Measurements from ENCODE around the gene HRK.
"Not testable (repeated sequence)": the region's sequence is repeated elsewhere in the genome, so short reads cannot be mapped to it uniquely, and the experiment has no call there.

Gene HRK

GRCh38 chr12:116818341-116818856 lies 62.8 kb downstream of the HRK start:
- DNase-seq (ENCODE audit: low spot score), result no peak

DNA sequence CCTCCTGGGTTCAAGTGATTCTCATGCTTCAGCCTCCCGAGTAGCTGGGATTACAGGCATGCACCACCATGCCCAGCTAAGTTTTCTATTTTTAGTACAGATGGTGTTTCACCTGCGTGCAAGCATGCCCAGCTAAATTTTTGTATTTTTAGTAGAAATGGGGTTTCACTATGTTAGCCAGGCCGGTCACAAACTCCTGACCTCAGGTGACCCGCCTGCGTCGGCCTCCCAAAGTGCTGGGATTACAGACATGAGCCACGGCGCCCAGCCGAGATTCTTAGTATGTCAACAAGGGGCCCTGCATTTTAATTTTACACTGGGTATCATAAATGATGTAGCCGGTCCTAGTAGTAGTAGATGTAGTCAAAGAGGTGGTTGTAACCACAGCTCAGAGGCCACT lies 66.5 kb downstream of the HRK start:
- DNase-seq (ENCODE audit: low spot score), result not testable (repeated sequence)

- peak; percentile 30 for DNase-seq (ENCODE audit: low spot score)
Measured at GRCh38 chr12:116813271-116814041, 67.8 kb downstream of the HRK start.

DNA sequence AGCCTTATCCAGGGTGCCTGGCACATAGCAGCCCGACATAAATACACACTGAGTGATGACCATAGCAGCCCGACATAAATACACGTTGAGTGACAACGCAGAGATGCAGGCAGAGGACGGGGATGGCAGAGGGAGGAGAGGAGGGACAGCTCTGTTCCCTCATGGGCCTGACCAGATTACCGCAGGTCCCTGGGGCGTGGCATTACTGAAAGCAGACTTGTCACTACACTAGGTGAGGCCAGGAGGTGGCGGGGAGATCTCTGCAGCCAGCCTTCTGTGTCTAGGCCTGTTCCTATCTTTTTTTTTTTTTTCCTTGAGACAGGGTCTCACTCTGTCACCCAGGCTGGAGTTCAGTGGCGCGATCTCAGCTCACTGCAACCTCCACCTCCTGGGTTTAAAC lies 69.0 kb downstream of the HRK start:
- no peak for DNase-seq (ENCODE audit: low spot score)

DNA sequence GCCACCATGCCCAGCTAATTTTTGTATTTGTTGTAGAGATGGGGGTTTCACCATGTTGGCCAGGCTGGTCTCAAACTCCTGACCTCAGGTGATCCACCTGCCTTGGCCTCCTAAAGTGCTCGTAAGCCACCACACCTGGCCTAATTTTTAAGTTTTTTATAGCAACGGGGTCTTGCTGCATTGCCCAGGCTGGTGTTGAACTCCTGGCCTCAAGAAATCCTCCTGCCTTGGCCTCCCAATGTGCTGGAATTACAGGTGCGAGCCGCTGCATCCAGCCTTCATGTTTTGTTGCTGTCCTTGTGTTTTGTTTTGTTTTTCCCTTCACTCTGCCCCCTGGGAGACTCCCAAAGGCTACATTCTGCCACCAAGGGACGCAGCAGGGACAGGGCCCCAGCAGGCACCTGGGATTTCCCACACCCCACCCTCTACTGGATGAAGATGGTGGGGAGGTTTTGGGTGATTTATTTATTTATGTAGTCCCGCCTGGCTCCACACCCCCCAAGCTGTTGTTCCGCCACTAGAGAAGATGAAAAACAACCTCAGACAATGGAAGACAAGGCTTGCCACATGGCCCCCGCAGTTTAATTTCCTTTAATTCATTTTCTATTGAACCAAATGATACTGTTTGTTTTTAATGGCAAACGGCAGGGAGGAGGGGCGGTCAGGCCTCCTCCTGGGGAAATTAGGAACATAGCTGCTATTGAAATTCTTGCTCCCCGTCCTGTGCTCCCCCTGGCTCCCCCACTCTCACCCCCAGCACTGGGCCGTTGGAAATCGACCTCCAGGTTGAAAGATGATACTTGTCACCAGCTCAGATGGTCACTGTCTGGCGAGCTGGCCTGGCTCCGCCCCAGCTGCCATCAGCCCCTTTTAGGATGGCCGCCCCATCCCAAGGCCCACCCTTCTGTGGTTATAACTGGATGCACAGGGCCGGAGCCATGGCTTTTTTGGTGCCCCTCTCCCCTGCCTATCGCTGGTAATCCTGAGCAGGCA lies 72.8 kb downstream of the HRK start:
- no peak for DNase-seq (ENCODE audit: low spot score)

DNA sequence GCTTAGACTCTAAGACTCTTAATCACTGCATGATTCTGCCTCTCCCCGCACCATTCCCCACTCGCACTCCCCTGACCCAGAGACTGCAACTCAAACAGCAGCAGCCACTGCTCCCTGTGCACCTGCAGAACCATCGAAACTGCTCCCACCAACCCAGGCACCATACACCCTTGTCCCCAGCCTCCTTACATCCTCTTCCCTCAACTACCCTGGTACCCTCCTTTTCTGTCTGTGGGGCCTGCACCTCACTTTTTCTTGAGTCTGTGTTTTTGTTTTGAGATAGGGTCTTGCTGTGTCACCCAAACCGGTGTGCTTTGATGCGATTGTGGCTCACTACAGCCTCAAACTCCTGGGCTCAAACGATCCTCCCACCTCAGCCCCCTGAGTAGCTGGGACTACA lies 73.7 kb downstream of the HRK start:
- no peak for DNase-seq (ENCODE audit: low spot score)

GRCh38 chr12:116806845-116807440 lies 74.3 kb downstream of the HRK start:
- DNase-seq (ENCODE audit: low spot score), result no peak

Measured in LoVo (cell line).